SK-N-MC (cell line): ENCODE data around the gene TACC2.
"Not testable (repeated sequence)": the region's sequence is repeated elsewhere in the genome, so short reads cannot be mapped to it uniquely, and the experiment has no call there.

ENCODE experiments used
- DNase-seq: peaks from one replicate; pipeline ENCODE4 v3.0.0-alpha.2; 2011; ENCODE audit warnings: low read depth, low spot score
- H3K27ac ChIP-seq: fragments of 200-600 bp; sonication (generic); 2 replicates; pipeline ENCODE4 v1.5.1; 2016; ENCODE audit warnings: mixed run types
- H3K36me3 ChIP-seq: fragments of 200-600 bp; sonication (generic); 2 replicates; pipeline ENCODE4 v1.6.1; 2017; ENCODE audit warnings: antibody characterized with exemption, low read length, mixed read lengths; ENCODE audit not compliant: insufficient read depth
- H3K4me3 ChIP-seq: fragments of 200-600 bp; sonication (generic); 2 replicates; pipeline ENCODE4 v1.5.1; 2016
- H3K9ac ChIP-seq: fragments of 200-600 bp; sonication (generic); 2 replicates; pipeline ENCODE4 v1.8.0; 2017; ENCODE audit warnings: mixed run types, mixed read lengths; ENCODE audit not compliant: insufficient read length
- H3K9me3 ChIP-seq: fragments of 200-600 bp; sonication (generic); 2 replicates; pipeline ENCODE4 v1.6.1; 2017; ENCODE audit warnings: low read depth, mild to moderate bottlenecking, antibody characterized with exemption, low read length, moderate library complexity, mixed read lengths
- EZH2 ChIP-seq: fragments of 200-600 bp; sonication (generic); IDR thresholded peaks from one replicate; pipeline ENCODE4 v1.6.1; 2017; ENCODE audit warnings: antibody characterized with exemption
- FOXP2 ChIP-seq: optimal IDR thresholded peaks from 2 replicates; pipeline ENCODE3; 2011; ENCODE audit warnings: mild to moderate bottlenecking, moderate library complexity; ENCODE audit not compliant: insufficient read depth; ENCODE audit errors: extremely low read length, control extremely low read depth
- POLR2AphosphoS5 ChIP-seq: IDR thresholded peaks from 2 replicates; pipeline ENCODE4 v1.6.1; 2012; ENCODE audit warnings: mild to moderate bottlenecking, low read depth, low read length, borderline replicate concordance

Gene TACC2

GRCh38 chr10:122191936-122192541 lies 203.1 kb downstream of the TACC2 start:
- TF ChIP-seq EZH2 (no peak), FOXP2 (no peak), POLR2AphosphoS5 (no peak)
- H3K27ac ChIP-seq, result no peak overlapping the region
- H3K9me3 ChIP-seq, result no peaks in the 10 kb centered on the region
- H3K9ac ChIP-seq, result no peak overlapping the region
- no peak overlapping the region for H3K4me3 ChIP-seq
- no peaks in the 10 kb centered on the region for H3K36me3 ChIP-seq
- no peak for DNase-seq

GRCh38 chr10:122194251-122194650 lies 205.3 kb downstream of the TACC2 start:
- H3K36me3 ChIP-seq, result no peaks in the 10 kb centered on the region
- H3K27ac ChIP-seq, result no peak overlapping the region
- H3K9ac ChIP-seq, result no peak overlapping the region
- H3K4me3 ChIP-seq, result no peak overlapping the region
- TF ChIP-seq EZH2 (no peak), FOXP2 (no peak), POLR2AphosphoS5 (no peak)
- no peaks in the 10 kb centered on the region for H3K9me3 ChIP-seq
- no peak for DNase-seq

- no peaks in the 10 kb centered on the region for H3K36me3 ChIP-seq
- no peak overlapping the region for H3K4me3 ChIP-seq
- H3K27ac ChIP-seq, result no peak overlapping the region
- H3K9ac ChIP-seq, result no peak overlapping the region
- H3K9me3 ChIP-seq, result no peaks in the 10 kb centered on the region
- DNase-seq, result no peak
- TF ChIP-seq FOXP2 (no peak), POLR2AphosphoS5 (no peak), EZH2 (no peak)
Observed at GRCh38 chr10:122196218-122196617, 207.3 kb downstream of the TACC2 start.

- H3K9me3 ChIP-seq, result no peaks in the 10 kb centered on the region
- no peak overlapping the region for H3K9ac ChIP-seq
- H3K4me3 ChIP-seq, result no peak overlapping the region
- no peak overlapping the region for H3K27ac ChIP-seq
- H3K36me3 ChIP-seq, result no peaks in the 10 kb centered on the region
- no peak for DNase-seq
- no peak for TF ChIP-seq EZH2
- no peak for TF ChIP-seq POLR2AphosphoS5
- TF ChIP-seq FOXP2, result no peak
Observed at GRCh38 chr10:122197611-122198222, 208.8 kb downstream of the TACC2 start.

- no peak overlapping the region for H3K27ac ChIP-seq
- no peak for DNase-seq
- no peaks in the 10 kb centered on the region for H3K36me3 ChIP-seq
- TF ChIP-seq FOXP2 (no peak), POLR2AphosphoS5 (no peak), EZH2 (no peak)
- H3K9ac ChIP-seq, result no peak overlapping the region
- no peak overlapping the region for H3K4me3 ChIP-seq
- no peaks in the 10 kb centered on the region for H3K9me3 ChIP-seq
Observed at GRCh38 chr10:122198631-122199030, 209.7 kb downstream of the TACC2 start.

GRCh38 chr10:122199070-122199469 lies 210.1 kb downstream of the TACC2 start:
- no peak overlapping the region for H3K27ac ChIP-seq
- no peak overlapping the region for H3K9ac ChIP-seq
- no peak for DNase-seq
- TF ChIP-seq FOXP2 (no peak), POLR2AphosphoS5 (no peak), EZH2 (no peak)
- no peak overlapping the region for H3K4me3 ChIP-seq
- H3K36me3 ChIP-seq, result no peaks in the 10 kb centered on the region
- H3K9me3 ChIP-seq, result no peaks in the 10 kb centered on the region

- no peak for DNase-seq
- Histone ChIP-seq H3K9ac (no peak overlapping the region), H3K27ac (no peak overlapping the region), H3K36me3 (no peaks in the 10 kb centered on the region), H3K4me3 (no peak overlapping the region), H3K9me3 (no peaks in the 10 kb centered on the region)
- no peak for TF ChIP-seq POLR2AphosphoS5
- no peak for TF ChIP-seq FOXP2
- TF ChIP-seq EZH2, result no peak
Observed at GRCh38 chr10:122199689-122200088, 210.7 kb downstream of the TACC2 start.

GRCh38 chr10:122201401-122201800 lies 212.4 kb downstream of the TACC2 start:
- no peak overlapping the region for H3K27ac ChIP-seq
- TF ChIP-seq EZH2, result no peak
- no peak for TF ChIP-seq FOXP2
- TF ChIP-seq POLR2AphosphoS5, result no peak
- DNase-seq, result no peak
- no peak overlapping the region for H3K4me3 ChIP-seq
- no peak overlapping the region for H3K9ac ChIP-seq
- no peaks in the 10 kb centered on the region for H3K36me3 ChIP-seq
- no peaks in the 10 kb centered on the region for H3K9me3 ChIP-seq

GRCh38 chr10:122203180-122203579 lies 214.2 kb downstream of the TACC2 start:
- not testable (repeated sequence) for H3K9me3 ChIP-seq, H3K9ac ChIP-seq, DNase-seq, H3K27ac ChIP-seq, H3K36me3 ChIP-seq, H3K4me3 ChIP-seq
